HCT116 (cell line): ENCODE results near the gene PKP3. TPM values are rescaled to one million over a fixed set of nuclear protein-coding genes. Genes with fewer than 3 reads are reported as not detected.

ENCODE experiments used
- ATAC-seq: fragments of 200-7000 bp; cut with Tn5 transposase; 2 replicates; pipeline ENCODE4 v1.9.1; 2020; ENCODE audit warnings: mild to moderate bottlenecking, moderate library complexity
- BruUV-seq: library from RNA; stranded (reverse); fragments of 400-500 nt; replicated peaks from 2 replicates; lab custom pipeline; 2021; lab: Mats Ljungman, UMichigan
- CTCF ChIA-PET: fragments of 300-600 bp; sonication (Branson Sonifier 250); formaldehyde crosslinking; loops from one replicate; lab custom pipeline; 2021; ENCODE audit warnings: antibody characterized with exemption; lab: Charles Lee
- POLR2A ChIA-PET: fragments of 300-600, 350-600 bp; sonication (Branson Sonifier 250); formaldehyde crosslinking; loops from one replicate; lab custom pipeline; 2021; ENCODE audit warnings: antibody characterized with exemption; lab: Charles Lee
- RAD21 ChIA-PET, 2 experiments: fragments of 300-600 bp; sonication (Branson Sonifier 250); formaldehyde crosslinking; loops; one replicate each; lab custom pipeline; 2023; ENCODE audit warnings: low total read pairs in 2 of 2; ENCODE audit not compliant: uncharacterized antibody in 2 of 2, unreplicated experiment in 2 of 2, low non-redundant PET in 1 of 2; lab: Charles Lee
- DNase-seq: peaks from one replicate; pipeline ENCODE4 v3.0.0-alpha.2; 2010; ENCODE audit warnings: low read depth, low spot score
- H2AFZ ChIP-seq: fragments of 200-600 bp; shearing (Covaris generic), sonication (generic); 2 replicates; pipeline ENCODE4 v1.6.1; 2017; ENCODE audit warnings: low read depth, mixed run types, mixed read lengths, antibody characterized with exemption, low read length; ENCODE audit not compliant: poor library complexity, severe bottlenecking
- H3K27ac ChIP-seq: 2 replicates; pipeline ENCODE4 v1.5.1; 2012; ENCODE audit warnings: low read depth, low read length
- H3K27me3 ChIP-seq: fragments of 200-600 bp; sonication (generic); 2 replicates; pipeline ENCODE4 v1.6.1; 2016; ENCODE audit warnings: mixed run types, low read length, mixed read lengths; ENCODE audit not compliant: insufficient read depth
- H3K36me3 ChIP-seq, 2 experiments: fragments of 200-500 bp in 1 of 2; fragments of 200-600 bp in 1 of 2; sonication (Bioruptor generic) in 1 of 2; sonication (generic) in 1 of 2; 2 replicates each; pipeline versions ENCODE4 v1.5.1 to v1.6.1; 2014 to 2016; ENCODE audit warnings: low read length in 2 of 2, inconsistent platforms in 1 of 2, mixed read lengths in 1 of 2, mixed run types in 1 of 2; ENCODE audit not compliant: insufficient read depth in 2 of 2, control insufficient read depth in 1 of 2
- H3K4me1 ChIP-seq, 2 experiments: fragments of 200-600 bp in 1 of 2; sonication (generic) in 1 of 2; 2 replicates each; pipeline versions ENCODE4 v1.5.1 to v1.6.1; 2012 to 2017; ENCODE audit warnings: low read length in 2 of 2, inconsistent platforms in 1 of 2, mild to moderate bottlenecking in 1 of 2, mixed read lengths in 1 of 2, mixed run types in 1 of 2, moderate library complexity in 1 of 2; ENCODE audit not compliant: insufficient read depth in 2 of 2, control insufficient read depth in 1 of 2
- H3K4me2 ChIP-seq: fragments of 200-600 bp; sonication (generic); 2 replicates; pipeline ENCODE4 v1.6.1; 2017; ENCODE audit warnings: mixed run types, low read length, mixed read lengths
- H3K4me3 ChIP-seq, 2 experiments: fragments of 200-600 bp in 1 of 2; sonication (generic) in 1 of 2; replicated peaks in 1 of 2; 2 replicates each; pipeline ENCODE4 v1.5.1; 2011 to 2016; ENCODE audit warnings: low read length in 2 of 2, control low read depth in 1 of 2, low read depth in 1 of 2, mild to moderate bottlenecking in 1 of 2, mixed read lengths in 1 of 2, mixed run types in 1 of 2
- H3K79me2 ChIP-seq: fragments of 200-600 bp; sonication (generic); 2 replicates; pipeline ENCODE4 v1.6.1; 2017; ENCODE audit warnings: mild to moderate bottlenecking, mixed run types, low read length, moderate library complexity, mixed read lengths; ENCODE audit not compliant: insufficient read depth
- H3K9ac ChIP-seq: fragments of 200-600 bp; sonication (generic); 2 replicates; pipeline ENCODE4 v1.6.1; 2016; ENCODE audit warnings: low read length, mixed read lengths
- H3K9me2 ChIP-seq: fragments of 200-600 bp; sonication (generic), shearing (Covaris generic); 2 replicates; pipeline ENCODE4 v1.6.1; 2017; ENCODE audit warnings: mixed run types, mild to moderate bottlenecking, moderate library complexity; ENCODE audit not compliant: insufficient read depth
- H3K9me3 ChIP-seq, 2 experiments: fragments of 200-500 bp in 1 of 2; fragments of 200-600 bp in 1 of 2; sonication (Bioruptor generic) in 1 of 2; sonication (generic) in 1 of 2; 2 replicates each; pipeline ENCODE4 v1.6.1; 2014 to 2017; ENCODE audit warnings: low read length in 2 of 2, mixed read lengths in 2 of 2, inconsistent platforms in 1 of 2, low read depth in 1 of 2, mild to moderate bottlenecking in 1 of 2, mixed run types in 1 of 2, moderate library complexity in 1 of 2; ENCODE audit not compliant: control insufficient read depth in 1 of 2, insufficient read depth in 1 of 2
- H4K20me1 ChIP-seq: fragments of 200-600 bp; sonication (generic), shearing (Covaris generic); 2 replicates; pipeline ENCODE4 v1.6.1; 2017; ENCODE audit warnings: mixed run types, mild to moderate bottlenecking, moderate library complexity; ENCODE audit not compliant: insufficient read depth
- CBX3 ChIP-seq: IDR thresholded peaks from 2 replicates; pipeline ENCODE4 v1.6.1; 2012; ENCODE audit warnings: low read depth
- CEBPB ChIP-seq: IDR thresholded peaks from 2 replicates; pipeline ENCODE4 v1.6.1; 2012; ENCODE audit warnings: low read depth
- CTCF ChIP-seq, 3 experiments: fragments of 200-600 bp in 1 of 3; sonication (generic) in 1 of 3; IDR thresholded peaks in 2 of 3; conservative IDR thresholded peaks in 1 of 3; 2 replicates each; pipeline ENCODE4 v1.5.1; 2012 to 2017; ENCODE audit warnings: low read depth in 2 of 3, low read length in 2 of 3, antibody characterized with exemption in 1 of 3, borderline replicate concordance in 1 of 3, control low read depth in 1 of 3, mild to moderate bottlenecking in 1 of 3, mixed read lengths in 1 of 3, mixed run types in 1 of 3, moderate library complexity in 1 of 3; ENCODE audit not compliant: insufficient read depth in 1 of 3
- ELF1 ChIP-seq: IDR thresholded peaks from 2 replicates; pipeline ENCODE4 v1.6.1; 2012; ENCODE audit warnings: low read depth, borderline replicate concordance
- EZH2 ChIP-seq: fragments of 200-600 bp; sonication (generic); IDR thresholded peaks from 2 replicates; pipeline ENCODE4 v1.6.1; 2017; ENCODE audit warnings: antibody characterized with exemption, mixed run types
- FOSL1 ChIP-seq: IDR thresholded peaks from 2 replicates; pipeline ENCODE4 v1.6.1; 2012; ENCODE audit warnings: low read depth
- JUND ChIP-seq: IDR thresholded peaks from 2 replicates; pipeline ENCODE4 v1.6.1; 2012
- RAD21 ChIP-seq: IDR thresholded peaks from 2 replicates; pipeline ENCODE4 v1.6.1; 2012; ENCODE audit warnings: low read depth, mild to moderate bottlenecking
- REST ChIP-seq: IDR thresholded peaks from 2 replicates; pipeline ENCODE4 v1.6.1; 2012; ENCODE audit warnings: low read depth
- SIN3A ChIP-seq: IDR thresholded peaks from 2 replicates; pipeline ENCODE4 v1.6.1; 2012; ENCODE audit warnings: low read depth
- SP1 ChIP-seq: IDR thresholded peaks from 2 replicates; pipeline ENCODE4 v1.6.1; 2012; ENCODE audit warnings: low read depth
- SRF ChIP-seq: IDR thresholded peaks from 2 replicates; pipeline ENCODE4 v1.6.1; 2012; ENCODE audit warnings: low read depth
- TCF7L2 ChIP-seq: IDR thresholded peaks from 2 replicates; pipeline ENCODE4 v1.7.0; 2011; ENCODE audit warnings: borderline replicate concordance, inconsistent platforms; ENCODE audit not compliant: insufficient read depth, insufficient read length; ENCODE audit errors: extremely low read depth
- YY1 ChIP-seq: IDR thresholded peaks from 2 replicates; pipeline ENCODE4 v1.6.1; 2011; ENCODE audit warnings: low read length, low read depth, moderate library complexity, mild to moderate bottlenecking; ENCODE audit not compliant: insufficient replicate concordance; ENCODE audit errors: extremely low read depth
- ZFX ChIP-seq: fragments of 450-650 bp; IDR thresholded peaks from 2 replicates; pipeline ENCODE4 v1.6.1; 2017
- intact Hi-C: fragments of 100-400 bp; cut with micrococcal nuclease; formaldehyde crosslinking; loops from 2 replicates; pipeline ENCODE4 v1.10.0; 2022
- total RNA-seq: library from RNA; stranded (reverse); gene quantifications from one replicate; pipeline ENCODE4 v1.2.1, GENCODE V29; 2021; ENCODE audit not compliant: unreplicated experiment

The PKP3 gene
- total RNA-seq, 1 experiment from 2014 or later, result 157 TPM

GRCh38 chr11:442611-443081 is 48.6 kb downstream of the PKP3 start:
- POLR2A ChIA-PET, result no interaction called here
- no peak overlapping the region; the same call in 1 of the 2 replicates for H3K27ac ChIP-seq
- RAD21 ChIA-PET, result no interaction called here
- no peaks in the 10 kb centered on the region for H3K36me3 ChIP-seq
- intact Hi-C loops, result no loop called here
- no peak overlapping the region for H2AFZ ChIP-seq
- no peak for DNase-seq
- H3K4me3 ChIP-seq, result no peak overlapping the region
- CTCF ChIA-PET, result no interaction called here
- no peak for TF ChIP-seq FOSL1
- no peak for TF ChIP-seq REST
- no peak for TF ChIP-seq SRF
- no peak for TF ChIP-seq YY1
- no peak for TF ChIP-seq SP1
- TF ChIP-seq CEBPB, result no peak
- no peak for TF ChIP-seq RAD21
- TF ChIP-seq CTCF (IDR thresholded peaks at IDR 0.05 in 2 of 3, conservative IDR thresholded peaks at IDR 0.05 in 1 of 3; ENCODE audit: borderline replicate concordance in 1 of 3, insufficient read depth in 1 of 3, low read depth in 2 of 3, low read length in 2 of 3), result no peak
- no peak for TF ChIP-seq TCF7L2
- TF ChIP-seq CBX3, result no peak
- TF ChIP-seq JUND, result no peak
- TF ChIP-seq ELF1, result no peak
- no peak for TF ChIP-seq EZH2
- TF ChIP-seq ZFX, result no peak
- no peak for TF ChIP-seq SIN3A
- TF ChIP-seq, all 23 proteins: peak for 0
- BruUV-seq, result no TSS peak
- no peaks in the 10 kb centered on the region for H4K20me1 ChIP-seq
- no peak for ATAC-seq
- peaks cover 14% of the 10 kb centered on the region; the same call in 1 of the 2 replicates for H3K79me2 ChIP-seq
- H3K4me2 ChIP-seq, result no peak overlapping the region
- no peak overlapping the region for H3K9ac ChIP-seq
- no peaks in the 10 kb centered on the region for H3K27me3 ChIP-seq
- H3K4me1 ChIP-seq, result peaks cover 14 to 32% of the 10 kb centered on the region in 2 experiments
- no peaks in the 10 kb centered on the region for H3K9me2 ChIP-seq
- H3K9me3 ChIP-seq, result no peaks in the 10 kb centered on the region
